KOPT-K1 (cell line): ENCODE measurements around the gene RBM15.

Experiments
- H3K27ac ChIP-seq: fragments of 200-600 bp; sonication (generic); 2 replicates; pipeline ENCODE4 v1.5.1; 2016; ENCODE audit warnings: antibody characterized with exemption, mild to moderate bottlenecking, low read depth, low read length; ENCODE audit not compliant: poor library complexity, severe bottlenecking
- H3K36me3 ChIP-seq: fragments of 200-600 bp; sonication (generic); 2 replicates; pipeline ENCODE4 v1.5.1; 2017; ENCODE audit warnings: antibody characterized with exemption, mild to moderate bottlenecking, low read length, moderate library complexity; ENCODE audit not compliant: insufficient read depth
- H3K9me3 ChIP-seq: fragments of 200-600 bp; sonication (generic); 2 replicates; pipeline ENCODE4 v1.5.1; 2017; ENCODE audit warnings: antibody characterized with exemption, low read length, mild to moderate bottlenecking; ENCODE audit not compliant: insufficient read depth, poor library complexity, severe bottlenecking

Gene RBM15

DNA sequence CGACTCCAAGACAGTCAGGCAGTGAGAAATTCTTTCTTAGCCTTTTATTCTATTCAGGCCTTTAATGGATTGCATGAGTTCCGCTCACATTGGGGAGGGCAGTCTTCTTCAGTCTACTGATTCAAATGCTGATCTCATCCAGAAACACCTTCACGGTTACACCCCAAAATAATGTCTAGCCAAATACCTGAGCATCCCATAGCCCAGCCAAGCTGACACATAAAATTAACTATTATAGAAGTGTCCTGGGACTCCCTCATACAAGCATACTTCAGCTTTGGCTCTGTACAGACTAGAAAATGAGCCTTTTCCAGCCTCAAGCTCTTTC lies 55.3 kb downstream of the RBM15 start:
- peaks cover 31% of the 10 kb centered on the region for H3K36me3 ChIP-seq
- H3K27ac ChIP-seq, result no peak overlapping the region
- H3K9me3 ChIP-seq, result no peaks in the 10 kb centered on the region
